Gastroesophageal sphincter (tissue), 3 donors: ENCODE results near the gene HSF5.

Experiments used
- POLR2AphosphoS5 ChIP-seq: sonication (generic); formaldehyde crosslinking; IDR thresholded peaks from one replicate; pipeline ENCODE4 v1.6.1; 2017; ENCODE audit warnings: antibody characterized with exemption
- TF ChIP-seq, protein P1 (sequence below), 4 experiments: fragments of 200-600 bp in 2 of 4; fragments of 450-650 bp in 2 of 4; sonication (generic) in 1 of 4; IDR thresholded peaks; one replicate each; pipeline ENCODE4 v1.5.1; 2017 to 2019; ENCODE audit warnings: antibody characterized with exemption in 4 of 4, mild to moderate bottlenecking in 2 of 4, moderate library complexity in 2 of 4

DNA sequence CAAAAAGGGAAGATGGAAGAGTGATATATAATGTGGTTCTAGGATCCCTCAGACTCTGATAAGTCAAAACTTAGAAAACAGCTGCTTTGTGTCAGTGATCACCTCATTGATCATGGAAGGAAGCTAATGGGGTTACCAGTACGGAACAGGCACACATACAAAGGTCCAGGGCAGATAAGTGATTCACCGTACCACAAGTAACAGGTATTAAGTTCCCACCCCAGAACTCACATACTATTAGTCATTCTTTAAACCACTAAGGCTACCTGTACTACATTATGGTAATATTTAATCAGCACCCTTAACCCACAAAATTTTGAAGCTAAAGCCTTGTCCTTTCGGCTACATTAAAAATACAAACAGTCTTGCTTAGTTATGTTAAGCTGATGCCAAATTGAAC, 88.2 kb downstream of the HSF5 start:
- no peak for TF ChIP-seq POLR2AphosphoS5
- TF ChIP-seq, protein P1, sequence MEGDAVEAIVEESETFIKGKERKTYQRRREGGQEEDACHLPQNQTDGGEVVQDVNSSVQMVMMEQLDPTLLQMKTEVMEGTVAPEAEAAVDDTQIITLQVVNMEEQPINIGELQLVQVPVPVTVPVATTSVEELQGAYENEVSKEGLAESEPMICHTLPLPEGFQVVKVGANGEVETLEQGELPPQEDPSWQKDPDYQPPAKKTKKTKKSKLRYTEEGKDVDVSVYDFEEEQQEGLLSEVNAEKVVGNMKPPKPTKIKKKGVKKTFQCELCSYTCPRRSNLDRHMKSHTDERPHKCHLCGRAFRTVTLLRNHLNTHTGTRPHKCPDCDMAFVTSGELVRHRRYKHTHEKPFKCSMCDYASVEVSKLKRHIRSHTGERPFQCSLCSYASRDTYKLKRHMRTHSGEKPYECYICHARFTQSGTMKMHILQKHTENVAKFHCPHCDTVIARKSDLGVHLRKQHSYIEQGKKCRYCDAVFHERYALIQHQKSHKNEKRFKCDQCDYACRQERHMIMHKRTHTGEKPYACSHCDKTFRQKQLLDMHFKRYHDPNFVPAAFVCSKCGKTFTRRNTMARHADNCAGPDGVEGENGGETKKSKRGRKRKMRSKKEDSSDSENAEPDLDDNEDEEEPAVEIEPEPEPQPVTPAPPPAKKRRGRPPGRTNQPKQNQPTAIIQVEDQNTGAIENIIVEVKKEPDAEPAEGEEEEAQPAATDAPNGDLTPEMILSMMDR (IDR thresholded peaks at IDR 0.05), result no peak
